Activated gamma-delta T cell treated with anti-CD3 and anti-CD28 coated beads, Interleukin-2, amount 50 U/mL, for 16 hours (primary cell): ENCODE results near the gene MS4A8.
"Not testable (repeated sequence)": the region's sequence is repeated elsewhere in the genome, so short reads cannot be mapped to it uniquely, and the experiment has no call there.

Source experiments
- DNase-seq: peaks from one replicate; pipeline ENCODE4 v3.0.0-alpha.2; 2020; ENCODE audit warnings: low read depth

The MS4A8 gene, protein sequence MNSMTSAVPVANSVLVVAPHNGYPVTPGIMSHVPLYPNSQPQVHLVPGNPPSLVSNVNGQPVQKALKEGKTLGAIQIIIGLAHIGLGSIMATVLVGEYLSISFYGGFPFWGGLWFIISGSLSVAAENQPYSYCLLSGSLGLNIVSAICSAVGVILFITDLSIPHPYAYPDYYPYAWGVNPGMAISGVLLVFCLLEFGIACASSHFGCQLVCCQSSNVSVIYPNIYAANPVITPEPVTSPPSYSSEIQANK

DNA sequence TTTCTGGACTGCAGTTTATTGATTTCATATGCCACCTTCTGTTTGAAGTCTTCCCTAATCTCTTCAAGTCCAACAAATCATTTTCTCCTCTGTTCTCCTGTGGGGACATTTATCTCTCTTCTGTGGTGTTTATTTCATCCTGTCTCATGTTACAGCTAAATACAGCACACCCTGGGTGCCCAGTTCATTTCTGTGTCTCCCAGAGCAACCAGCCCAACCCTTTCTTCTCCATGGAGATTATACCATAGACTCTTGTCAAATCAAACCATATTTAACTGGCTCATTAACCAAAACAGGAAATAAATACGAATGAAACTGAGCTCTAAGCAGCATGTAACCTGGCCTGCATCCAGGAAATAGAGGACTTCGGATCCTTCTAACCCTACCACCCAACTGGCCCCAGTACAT, at the start of gene MS4A8:
Gene MS4A8, plus strand, starts transcription at position 329 of the 408 bp plus-strand sequence. CDS start 1,249 bp downstream, outside the sequence.
- DNase-seq: no peak

DNA sequence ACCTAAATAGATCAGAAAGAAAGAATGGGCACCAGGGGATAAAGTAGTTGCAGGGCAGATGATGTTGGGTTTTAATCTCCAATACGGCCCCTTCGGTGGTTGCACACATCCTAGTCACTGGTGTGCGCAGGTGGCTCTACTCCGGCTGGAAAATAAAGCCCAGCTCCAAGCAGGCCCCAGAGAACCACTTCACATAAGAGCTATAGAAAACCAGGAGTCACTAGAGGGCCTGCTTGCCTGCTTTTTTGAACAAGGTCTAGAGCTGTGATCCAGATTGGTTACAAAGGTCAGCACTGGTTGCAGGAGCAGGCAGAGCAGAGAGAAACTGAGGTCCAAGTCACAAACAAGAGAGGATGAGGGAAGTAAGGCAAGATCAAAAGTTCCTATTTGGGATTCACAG, 41.5 kb upstream of the MS4A8 start:
- DNase-seq: no peak

DNA sequence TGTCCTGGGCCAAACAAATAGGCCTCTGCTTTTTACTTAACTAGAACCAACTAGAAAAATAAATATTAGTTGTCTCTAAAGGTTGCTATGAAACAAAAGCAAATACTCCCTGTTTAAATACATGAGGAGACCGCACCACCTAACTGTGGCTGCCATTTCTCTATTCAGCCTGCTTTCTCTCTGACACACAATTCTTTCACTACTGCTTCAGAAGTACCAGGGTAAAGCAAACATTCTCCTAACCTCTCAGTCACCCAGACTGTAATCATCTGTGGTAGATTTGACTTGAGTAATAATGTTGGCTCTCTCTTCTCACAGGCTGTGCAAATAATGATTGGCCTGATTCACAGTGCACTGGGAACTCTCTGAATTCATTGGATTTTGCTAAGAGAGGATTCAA, 41.0 kb upstream of the MS4A8 start:
- no peak for DNase-seq

DNA sequence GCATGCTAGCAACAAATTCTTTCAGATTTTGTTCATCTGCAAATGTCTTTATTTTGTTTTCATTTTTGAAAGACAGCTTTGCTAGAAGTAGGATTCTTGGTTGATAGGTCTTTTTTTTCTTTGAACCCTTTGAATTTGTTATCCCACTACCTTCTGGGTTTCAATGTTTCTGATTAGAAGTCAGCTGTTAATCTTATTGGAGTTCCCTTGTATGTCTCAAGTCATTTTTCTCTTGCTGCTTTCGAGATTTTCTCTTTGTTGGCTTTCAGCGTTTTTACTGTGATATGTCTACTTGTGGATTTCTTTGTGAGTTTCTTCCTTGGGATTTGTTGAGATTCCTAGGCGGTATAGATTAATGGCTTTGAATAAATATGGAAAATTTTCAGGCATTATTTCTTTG, 27.2 kb upstream of the MS4A8 start:
- DNase-seq: no peak

DNA sequence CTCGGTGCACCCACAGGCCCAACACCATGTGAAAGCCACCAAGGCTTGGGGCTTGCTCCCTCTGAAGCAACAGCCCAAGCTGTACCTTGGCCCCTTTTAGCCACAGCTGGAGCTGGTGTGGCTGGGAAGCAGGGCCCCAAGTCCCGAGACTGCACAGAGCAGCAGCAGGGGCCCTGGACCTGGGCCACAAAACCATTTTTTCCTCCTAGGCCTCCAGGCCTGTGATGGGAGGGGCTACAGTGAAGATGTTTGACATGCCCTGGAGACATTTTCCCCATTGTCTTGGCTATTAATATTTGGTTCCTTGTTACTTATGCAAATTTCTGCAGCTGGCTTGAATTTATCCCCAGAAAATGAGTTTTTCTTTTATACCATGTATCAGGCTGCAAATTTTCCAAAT, 21.2 kb upstream of the MS4A8 start:
- DNase-seq: not testable (repeated sequence)

DNA sequence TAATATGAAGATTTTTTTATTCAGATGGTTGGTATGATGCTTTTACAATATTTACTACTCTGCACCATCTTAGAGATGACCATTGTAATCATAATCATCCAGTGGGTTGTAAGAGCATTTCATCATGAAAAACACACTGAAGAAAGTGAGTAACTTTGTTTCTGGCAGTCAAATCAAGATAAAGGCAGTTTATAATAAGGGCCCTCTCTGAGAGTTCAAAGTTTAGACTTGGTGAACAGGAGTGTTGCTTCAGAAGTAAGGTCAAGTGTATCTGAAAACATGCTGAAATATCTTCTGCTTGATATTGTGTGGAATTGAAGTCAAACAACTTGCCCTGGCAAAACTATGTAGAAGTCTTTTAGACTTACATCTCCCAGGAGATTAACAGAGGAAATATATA, 19.5 kb upstream of the MS4A8 start:
- no peak for DNase-seq

DNA sequence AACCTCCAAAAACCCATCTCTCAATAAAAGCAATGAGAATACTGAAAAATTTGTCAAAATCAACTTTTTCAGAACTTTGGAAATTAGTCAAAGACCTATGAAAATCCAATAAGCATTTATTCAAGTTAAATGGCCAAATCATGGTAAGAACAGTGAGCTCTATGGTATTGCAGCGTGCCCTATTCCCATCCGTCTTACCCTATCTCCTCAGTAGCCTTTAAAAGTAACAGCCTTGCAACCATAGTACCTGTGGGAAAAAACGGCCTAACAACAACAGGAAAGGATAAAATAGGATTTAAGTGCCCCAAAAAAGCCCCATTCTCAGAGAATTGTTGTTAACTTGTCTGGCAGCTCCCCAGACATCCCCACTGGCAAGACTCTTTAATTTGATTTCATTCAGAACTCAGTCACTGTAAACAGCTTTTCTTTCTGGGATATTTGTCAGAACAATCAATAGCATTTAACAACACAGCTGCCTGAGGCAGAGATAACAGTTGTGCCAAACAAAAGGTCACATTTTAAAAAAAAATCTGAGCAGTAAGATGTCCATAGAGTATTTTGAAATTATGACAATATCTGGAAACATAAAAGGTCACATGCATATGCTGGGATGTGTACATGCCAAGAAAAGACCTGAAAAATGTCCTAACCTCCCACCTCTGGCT, 18.8 kb upstream of the MS4A8 start:
- DNase-seq: no peak

DNA sequence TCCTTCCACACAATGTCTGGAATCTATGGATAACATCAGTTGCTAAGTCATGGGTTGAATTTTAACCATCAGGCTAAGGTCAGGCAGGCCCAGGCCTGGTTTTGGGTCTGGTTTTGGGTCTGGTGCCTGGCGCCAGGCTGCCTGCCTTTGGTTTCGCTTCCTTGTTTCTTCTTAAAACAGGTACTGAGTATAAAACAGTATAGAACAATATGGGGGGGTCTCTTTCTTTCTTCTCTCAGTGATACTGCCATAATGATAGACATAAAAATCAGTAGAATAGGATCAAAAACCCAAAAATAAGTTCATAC, 14.9 kb upstream of the MS4A8 start:
- not testable (repeated sequence) for DNase-seq

DNA sequence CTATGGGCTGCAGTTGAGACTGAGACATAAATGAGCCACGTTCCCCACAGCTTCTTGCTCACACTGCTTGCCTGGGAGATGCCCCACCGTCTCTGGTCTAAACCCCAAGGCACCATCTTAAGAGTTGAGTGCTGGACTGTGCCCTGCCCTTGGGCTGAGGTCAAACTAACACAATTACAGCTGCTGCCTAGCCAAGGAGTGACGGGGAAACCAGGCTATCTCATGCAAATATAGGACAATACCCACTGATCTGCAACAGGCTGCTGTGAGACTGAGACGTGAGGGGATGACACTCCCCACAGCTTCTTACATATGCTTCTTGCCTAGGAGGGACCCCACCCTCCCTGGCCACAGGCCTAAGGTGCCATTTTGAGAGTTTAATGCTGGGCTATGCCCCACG, 7.8 kb upstream of the MS4A8 start:
- no peak for DNase-seq

DNA sequence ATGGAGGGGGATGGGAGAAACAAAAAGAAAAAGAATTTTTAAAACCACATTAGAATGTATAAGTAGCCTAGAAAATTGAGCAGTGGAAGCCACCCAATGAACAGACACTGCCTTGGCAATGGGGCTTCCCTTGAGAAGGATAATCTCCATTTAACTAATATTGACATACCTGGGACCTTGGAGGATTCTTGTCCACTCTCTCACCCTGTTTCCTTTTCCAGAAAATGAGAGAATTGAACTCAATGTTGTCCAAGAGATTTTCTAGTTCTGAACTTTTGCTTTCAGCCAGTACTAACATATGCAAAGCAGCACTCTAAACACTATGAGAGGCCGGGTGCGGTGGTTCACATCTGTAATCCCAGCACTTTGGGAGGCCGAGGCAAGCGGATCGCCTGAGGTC, 524 bp downstream of the MS4A8 start:
- DNase-seq: no peak

DNA sequence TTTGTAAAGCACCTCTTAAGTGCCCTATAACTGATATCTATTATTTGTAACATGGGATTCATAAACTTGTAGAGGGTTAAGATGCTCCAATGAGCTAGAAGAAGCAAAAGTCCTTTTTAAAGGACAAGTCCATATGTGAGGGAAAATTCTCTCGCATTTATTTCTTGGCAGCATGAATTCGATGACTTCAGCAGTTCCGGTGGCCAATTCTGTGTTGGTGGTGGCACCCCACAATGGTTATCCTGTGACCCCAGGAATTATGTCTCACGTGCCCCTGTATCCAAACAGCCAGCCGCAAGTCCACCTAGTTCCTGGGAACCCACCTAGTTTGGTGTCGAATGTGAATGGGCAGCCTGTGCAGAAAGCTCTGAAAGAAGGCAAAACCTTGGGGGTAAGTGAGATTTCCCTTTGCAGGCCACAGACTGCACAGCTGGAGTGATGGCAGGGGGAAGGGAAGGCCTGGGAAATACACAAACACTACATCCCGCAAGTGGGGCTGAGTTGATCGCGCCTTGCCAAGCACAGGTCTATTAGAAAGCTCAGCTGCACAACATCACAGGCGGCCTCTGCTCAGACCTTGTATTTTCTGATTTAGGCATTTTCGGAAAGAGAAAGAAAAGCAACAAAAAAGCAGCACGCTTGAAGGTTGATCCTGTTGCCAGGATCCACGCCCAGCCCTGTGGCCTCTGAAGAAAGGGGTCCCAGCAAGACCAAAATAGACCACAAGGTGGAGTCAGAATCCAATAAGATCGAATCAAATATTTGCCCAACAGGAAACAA, 1.5 kb downstream of the MS4A8 start:
- no peak for DNase-seq

DNA sequence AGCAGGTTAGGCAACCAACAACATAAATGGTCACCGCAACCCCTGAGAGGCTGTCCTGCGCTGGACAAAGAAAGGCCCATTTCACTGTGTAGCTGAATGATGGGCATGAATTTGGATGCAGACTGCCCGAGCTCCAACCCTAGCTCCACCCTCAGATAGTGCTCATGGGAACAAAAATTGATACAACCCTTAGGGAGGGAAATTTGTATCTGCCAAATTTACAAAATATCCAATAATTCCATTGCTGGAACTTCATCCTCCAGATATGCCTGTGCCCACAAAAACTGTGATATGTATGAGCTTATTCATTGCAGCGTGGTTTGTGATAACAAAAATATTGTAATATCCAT, 2.0 kb downstream of the MS4A8 start:
- DNase-seq: no peak

DNA sequence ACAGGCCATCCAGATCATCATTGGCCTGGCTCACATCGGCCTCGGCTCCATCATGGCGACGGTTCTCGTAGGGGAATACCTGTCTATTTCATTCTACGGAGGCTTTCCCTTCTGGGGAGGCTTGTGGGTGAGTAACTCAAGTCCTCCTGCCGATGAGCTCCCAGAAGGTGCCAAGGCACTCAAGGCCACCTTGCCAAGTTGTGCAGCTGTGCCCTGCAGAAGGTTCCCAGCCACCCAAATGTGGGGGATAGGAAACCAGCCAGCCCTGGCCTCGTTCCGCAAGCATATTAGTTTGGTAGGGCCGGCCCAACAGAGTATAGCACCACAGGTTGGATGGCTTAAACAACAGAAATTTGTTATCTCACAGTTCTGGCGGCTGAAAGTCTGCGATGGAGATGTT, 4.0 kb downstream of the MS4A8 start:
- DNase-seq: no peak

DNA sequence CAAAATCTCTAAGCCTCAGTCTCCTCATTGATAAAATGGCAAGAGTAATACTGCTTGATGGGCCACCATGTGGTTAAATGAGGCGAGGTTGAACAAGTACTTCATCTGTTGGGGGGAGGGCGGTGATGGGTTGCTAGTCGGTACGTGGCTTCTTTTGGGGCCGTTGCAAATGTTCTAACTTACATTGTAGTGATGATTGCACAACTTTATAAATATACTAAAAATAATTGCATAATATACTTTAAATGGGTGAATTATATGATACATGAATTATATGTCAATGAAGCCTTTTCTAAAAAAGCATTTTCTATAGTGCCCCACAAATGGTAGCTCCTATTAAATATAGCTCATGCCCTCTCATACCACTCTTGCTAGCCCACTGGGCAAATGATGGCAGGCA, 6.5 kb downstream of the MS4A8 start:
- DNase-seq: no peak

DNA sequence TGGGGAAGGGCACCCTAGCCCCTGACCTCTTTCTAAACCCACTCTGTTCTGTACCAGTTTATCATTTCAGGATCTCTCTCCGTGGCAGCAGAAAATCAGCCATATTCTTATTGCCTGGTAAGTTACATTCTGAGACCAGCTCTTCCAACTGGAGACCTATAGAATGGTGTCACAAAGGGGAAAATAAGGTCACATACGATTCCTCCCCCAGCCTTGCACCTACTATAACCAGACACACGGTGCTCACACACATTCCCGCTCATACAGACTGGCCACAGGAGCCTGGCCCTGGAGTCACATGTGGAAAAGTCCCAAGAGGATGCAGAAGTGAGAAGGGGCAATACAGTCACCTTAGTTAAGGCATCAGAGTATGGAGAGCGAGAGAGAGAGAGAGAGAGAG, 7.5 kb downstream of the MS4A8 start:
- no peak for DNase-seq

DNA sequence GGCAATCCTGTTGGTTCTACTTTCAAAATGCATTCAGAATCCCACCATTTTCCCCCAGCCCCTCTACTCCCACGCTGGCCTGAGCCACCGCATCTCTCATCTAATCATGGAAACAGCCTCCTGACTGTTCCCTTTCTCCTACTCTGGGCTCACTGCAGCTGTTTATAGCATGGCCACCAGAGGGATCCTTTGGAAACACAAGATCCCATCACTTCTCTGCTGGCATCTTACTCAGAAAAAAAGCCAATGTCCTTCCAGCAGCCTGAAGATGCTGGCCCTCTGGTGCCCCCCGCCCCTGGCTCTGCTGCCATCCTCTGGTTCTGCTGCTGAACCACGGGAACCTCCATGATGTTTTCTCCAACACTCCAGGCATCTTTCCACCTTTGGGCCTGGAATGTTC, 11.1 kb downstream of the MS4A8 start:
- DNase-seq: no peak

DNA sequence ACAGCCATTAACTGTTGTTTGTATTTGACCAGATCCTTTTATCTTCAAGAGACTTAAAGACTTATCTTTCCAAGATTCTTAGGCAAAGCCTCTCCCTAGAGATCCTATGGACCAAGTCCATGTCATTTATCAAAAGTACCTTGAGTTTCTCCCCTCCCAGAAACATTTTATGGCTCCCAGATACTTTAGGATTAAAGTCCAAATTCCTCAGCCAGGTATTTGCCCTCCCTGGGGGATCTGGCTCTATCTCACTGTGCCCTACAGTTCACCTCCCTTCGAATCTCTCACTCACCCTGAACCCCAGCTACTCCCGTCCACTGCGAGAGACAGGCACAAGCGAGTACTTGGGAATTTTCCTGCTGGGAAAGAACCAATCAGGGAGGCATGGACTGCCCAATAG, 11.9 kb downstream of the MS4A8 start:
- DNase-seq: no peak

DNA sequence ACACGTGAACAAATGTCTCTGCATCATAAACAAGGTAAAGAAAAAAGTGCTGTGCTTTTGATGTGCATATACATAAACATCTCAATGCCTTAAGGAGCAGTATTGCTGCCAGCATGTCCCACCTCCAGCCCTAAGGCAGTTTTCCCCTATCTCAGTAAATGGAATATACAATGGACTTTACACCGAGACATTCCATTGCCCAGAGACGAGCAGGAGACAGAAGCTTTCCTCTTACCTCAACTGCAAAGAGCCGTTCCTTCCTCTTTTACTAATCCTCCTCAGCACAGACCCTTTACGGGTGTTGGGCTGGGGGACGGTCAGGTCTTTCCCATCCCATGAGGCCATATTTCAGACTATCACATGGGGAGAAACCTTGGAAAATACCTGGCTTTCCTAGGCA, 14.0 kb downstream of the MS4A8 start:
- DNase-seq: not testable (repeated sequence)

DNA sequence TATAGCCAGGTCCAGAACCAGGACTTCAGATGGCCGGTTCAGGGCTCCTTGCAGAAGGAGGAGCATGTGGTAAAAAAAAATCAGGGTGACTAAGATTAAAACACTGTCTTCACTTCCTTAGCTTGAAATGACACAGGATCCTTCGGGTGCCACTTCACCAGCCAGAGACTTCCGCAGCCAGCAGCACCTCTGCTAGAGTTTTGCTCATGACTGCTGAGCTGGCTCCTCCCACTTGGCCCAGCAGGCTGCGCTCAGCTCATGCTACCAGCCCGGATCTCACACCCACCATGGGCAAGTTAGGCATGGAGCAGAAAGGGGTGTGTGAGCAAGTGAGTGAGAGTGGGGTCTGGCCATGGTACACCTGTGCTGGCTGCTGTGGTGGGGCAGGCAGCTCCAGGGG, 18.5 kb downstream of the MS4A8 start:
- DNase-seq: no peak

DNA sequence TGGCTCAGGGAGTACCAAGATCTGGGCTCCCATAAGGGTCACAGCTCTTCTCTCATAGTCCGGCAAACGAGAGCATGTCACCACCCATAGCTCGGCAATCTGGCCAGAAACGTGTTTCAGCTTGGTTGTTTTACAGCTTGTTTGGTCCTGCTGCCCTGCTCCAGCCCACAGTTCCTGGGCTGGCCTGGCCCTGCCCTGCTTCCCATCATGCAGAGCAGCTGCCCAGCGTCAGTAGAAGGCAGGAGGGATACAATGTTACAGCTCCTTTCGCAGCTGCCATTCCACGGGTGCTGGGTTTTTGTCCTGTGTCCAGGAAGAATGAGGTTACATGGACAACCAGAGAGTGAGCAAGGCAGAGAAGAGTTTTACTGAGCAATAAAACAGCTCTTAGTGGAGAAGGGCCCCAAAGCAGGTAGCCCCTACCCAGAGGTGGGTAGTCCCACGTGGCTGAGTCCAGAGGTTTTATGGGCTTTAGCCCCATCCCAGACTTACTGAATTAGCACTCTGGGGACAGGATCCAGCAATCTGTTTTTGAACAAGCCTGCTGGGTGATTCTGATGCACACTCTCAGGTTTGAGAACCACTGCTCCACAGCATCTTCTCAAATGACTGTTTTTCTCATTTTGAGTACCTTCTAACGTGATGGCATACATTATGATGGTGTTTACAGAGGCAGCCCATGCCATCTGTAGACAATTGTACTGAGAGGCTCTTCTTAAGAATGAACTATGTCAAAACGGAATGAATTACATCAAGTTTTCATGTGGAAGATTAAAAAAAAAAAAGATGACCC, 19.3 kb downstream of the MS4A8 start:
- no peak for DNase-seq

DNA sequence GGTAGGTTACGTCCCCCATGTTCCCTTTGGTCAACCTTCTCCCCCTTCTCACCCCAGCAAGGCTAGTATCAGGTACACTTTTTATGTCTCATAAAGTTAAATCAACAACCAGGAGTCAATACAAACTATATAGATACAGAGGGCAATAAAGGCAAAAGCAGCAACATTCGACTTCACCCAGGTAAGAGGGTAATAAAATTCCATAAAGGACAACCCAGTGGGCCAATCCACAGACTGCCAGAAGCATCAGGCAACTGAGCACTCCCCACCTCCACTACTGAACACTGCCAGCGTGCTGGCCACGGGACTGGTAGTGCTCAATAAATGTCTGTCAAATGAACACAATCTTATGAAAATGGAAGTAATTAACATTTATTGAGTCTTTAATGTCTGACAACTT, 20.0 kb downstream of the MS4A8 start:
- no peak for DNase-seq

DNA sequence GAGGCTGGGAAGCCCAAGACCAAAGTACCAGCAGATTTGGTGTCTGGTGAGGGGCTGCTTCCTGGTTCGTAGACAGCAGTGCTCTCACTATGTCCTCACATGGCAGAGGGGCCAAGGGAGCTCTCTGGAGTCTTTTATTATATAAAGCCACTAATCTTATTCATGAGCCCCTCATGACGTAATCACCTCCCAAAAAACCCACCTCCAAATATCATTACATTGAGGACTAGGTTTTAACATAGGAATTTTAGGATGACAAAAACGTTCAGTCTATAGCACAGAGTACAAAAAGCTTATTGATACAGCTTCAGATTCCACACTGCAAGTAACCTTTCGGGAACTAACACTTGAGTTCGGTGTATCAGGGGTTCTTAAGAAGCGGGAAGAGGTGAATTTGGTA, 21.0 kb downstream of the MS4A8 start:
- no peak for DNase-seq

DNA sequence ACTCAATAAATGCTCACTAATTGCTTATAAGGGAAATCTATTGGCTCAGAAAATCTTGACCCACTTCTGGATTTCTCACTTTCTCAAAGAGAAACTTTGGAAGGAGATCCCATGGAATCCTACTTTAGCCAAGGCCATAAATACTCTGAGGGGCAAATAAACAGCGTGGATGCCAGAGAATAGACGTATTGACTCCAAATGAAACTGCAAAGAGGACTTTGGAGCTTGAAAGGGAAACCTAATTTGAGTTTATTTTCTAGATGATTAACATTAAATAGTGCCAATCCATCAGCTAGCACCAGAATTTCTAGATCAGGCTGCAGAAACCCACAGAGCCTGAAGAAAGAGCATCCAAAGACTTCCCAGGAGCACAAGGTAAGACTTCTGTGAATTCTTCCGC, 25.0 kb downstream of the MS4A8 start, which contains the start of gene MS4A18:
Gene MS4A18, plus strand, starts transcription at position 301 of the 400 bp plus-strand sequence.
- DNase-seq: no peak
